HG03469 (cell line): ENCODE data around the gene DAPP1.
A peak's percentile ranks its signal among the peaks of the same experiment; 100 is the strongest.

Experiments used
- ATAC-seq: cut with Tn5 transposase; IDR thresholded peaks from one replicate; pipeline ENCODE4 v1.9.1; 2021; ENCODE audit warnings: mild to moderate bottlenecking, moderate library complexity, moderate number of reproducible peaks; ENCODE audit not compliant: unreplicated experiment

The DAPP1 gene

DNA sequence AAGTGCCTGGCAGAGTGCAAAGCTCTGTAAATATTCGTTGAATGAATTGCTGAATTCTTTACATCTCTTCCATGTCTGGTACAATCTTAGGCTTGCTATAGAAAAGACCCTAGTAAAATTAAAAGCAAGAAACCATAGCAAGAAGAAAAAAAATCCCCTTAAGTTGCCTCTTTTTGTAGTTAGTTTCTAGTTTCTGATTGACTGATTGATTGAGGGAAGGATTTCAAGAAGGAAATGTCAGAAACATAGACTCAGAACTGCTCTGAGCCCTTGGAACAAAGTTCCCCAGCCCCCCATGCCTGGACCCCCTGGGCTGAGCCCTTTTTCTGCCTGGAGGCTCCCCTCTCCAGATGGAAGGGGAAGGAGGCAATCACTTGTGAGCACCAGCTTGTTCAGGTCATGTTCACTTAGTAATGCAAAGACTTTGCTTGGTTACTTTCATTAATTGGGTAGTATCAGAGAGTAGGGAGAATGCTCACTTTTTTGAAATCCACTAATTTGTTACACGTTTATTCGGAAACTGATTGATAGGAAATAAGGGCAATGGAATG is 35.6 kb downstream of the DAPP1 start:
- ATAC-seq, result no peak

GRCh38 chr4:99853190-99853589 is 36.6 kb downstream of the DAPP1 start:
- ATAC-seq, result no peak

DNA sequence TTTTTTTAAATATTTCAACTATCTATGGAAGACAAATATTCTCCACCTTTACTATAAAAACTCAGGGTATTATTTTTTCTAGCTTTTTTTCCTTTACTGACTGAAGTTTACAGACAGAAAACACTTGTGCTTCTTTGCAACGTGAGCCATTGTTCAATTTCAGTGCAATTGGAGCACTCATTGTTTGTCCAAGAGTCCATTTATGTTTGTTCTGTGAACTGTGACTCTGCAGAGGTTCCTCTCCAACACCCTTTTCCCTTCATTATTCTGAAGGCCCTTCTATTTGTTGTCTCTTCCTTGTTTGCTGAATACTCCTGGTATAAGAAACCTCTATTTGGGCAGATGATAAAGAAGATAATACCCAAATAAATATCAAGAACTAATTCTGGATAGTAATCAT is 37.4 kb downstream of the DAPP1 start:
- ATAC-seq, result no peak

DNA sequence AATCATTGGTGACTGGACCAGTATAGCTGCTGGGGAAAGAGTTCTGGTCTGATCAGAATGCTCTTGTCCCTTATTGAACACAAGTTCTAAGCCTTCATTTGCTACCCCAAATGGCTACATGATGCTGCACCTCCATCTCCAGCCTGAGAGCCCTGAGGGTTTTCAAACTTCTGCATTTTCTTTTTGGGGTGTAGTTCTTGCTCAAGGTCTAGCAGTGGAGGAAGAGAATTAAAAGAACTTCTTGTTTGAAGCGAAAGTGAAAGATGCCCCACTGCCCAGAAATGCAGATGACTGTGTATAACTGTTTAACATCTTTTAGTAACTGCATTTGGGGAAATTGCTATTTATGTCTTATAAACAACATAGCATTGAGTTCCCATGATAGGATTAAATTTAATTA is 39.1 kb downstream of the DAPP1 start:
- ATAC-seq, result peak; percentile 35

DNA sequence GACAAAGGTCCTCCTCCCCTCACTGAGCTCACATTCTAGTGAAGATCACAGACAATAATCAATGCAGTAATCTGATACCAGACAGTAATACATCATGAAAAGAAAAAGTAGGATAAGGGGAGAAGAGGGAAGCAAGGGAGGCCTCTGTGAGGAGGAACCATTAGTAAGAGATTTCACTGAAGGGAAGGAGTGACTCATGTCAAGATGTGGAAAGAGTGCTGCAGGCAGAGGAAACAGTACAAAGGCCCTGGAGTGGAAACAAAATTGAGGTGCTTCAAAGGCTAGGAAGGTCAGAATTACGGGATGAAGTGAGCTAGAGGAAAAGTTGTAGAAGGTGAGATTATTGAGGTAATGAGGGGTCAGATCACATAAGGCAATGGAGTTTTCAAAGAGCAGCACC is 39.5 kb downstream of the DAPP1 start:
- ATAC-seq, result no peak

GRCh38 chr4:99857307-99857706 is 40.7 kb downstream of the DAPP1 start:
- no peak for ATAC-seq

DNA sequence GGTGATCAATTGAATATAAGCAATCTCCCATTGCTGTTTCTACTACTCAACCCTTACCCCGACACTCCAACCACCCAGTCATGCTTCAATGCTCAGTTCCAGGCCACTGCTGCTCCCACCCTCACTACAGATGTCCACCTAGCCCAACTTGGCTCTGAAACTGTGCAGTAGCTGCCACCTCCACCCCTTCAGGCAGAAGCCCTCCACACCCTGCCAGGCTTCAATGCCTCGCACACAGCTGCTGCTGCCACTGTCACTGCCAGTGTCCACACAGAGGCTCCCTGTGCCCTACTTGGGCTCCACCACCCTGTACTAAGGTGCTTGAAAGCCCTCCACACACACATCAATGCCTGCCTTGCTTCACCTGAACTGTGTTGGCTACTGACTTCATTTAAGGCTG is 43.0 kb downstream of the DAPP1 start:
- ATAC-seq, result peak; percentile 39

- no peak for ATAC-seq
Observed at GRCh38 chr4:99860521-99860920, 43.9 kb downstream of the DAPP1 start.

GRCh38 chr4:99861120-99861905 is 44.7 kb downstream of the DAPP1 start:
- peak; percentile 30 for ATAC-seq

GRCh38 chr4:99863804-99864203 is 47.2 kb downstream of the DAPP1 start:
- ATAC-seq, result no peak

GRCh38 chr4:99868126-99868596 is 51.5 kb downstream of the DAPP1 start:
- no peak for ATAC-seq

- no peak for ATAC-seq
Observed at GRCh38 chr4:99872570-99872969, 55.9 kb downstream of the DAPP1 start.

DNA sequence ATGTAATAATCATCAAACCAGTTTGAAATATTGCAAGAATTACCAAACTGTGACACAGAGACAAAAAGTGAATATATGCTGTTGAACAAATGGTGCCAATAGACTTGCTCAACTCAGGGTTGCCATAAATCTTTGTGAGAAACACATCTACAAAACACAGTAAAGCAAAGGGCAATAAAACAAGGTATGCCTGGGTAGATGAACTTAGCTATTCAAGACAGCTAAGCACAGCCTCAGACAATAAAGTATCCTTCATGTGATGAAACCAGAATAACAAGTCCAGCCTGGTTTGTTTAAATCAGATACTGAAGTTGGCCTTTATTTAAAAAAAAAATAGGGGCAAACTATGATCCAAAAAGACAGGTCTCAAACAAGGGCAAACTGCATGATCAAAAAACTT is 58.4 kb downstream of the DAPP1 start:
- ATAC-seq, result no peak

DNA sequence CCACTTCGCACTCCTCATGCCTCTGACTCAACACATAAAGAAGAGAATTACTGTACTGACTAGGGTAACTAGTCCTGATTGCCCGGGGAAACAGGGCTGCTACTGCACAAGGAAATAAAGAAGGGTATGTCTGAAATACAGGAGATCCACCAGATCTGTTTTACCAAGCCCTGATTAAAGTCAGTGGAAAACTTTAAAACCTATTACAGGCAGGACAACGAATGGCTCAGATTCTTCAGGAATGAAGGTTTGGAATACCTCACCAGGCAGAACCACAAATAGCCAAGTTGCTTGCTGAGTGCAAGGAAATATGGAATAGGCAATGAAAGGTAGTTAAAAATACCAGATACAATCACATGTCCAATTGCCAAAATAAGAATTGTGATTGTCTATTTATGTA is 60.3 kb downstream of the DAPP1 start:
- no peak for ATAC-seq

DNA sequence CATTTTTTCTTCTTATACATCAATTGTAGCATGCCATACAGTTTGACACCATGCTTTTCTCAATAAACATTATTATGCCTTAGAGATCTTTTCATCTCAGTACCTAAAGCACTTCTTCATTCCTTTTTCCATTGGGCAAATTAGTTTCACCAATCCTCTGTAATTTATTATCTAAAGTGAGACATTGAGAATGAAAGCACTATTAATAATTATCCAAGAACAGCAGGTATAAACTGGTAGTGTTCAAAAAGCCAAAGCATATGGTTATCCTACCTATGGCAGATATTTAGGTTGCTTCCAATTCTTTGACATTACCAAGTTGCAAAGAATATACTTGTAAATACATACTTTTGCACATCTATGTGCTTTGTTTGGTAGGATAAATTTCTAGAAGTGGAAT is 62.0 kb downstream of the DAPP1 start:
- no peak for ATAC-seq

DNA sequence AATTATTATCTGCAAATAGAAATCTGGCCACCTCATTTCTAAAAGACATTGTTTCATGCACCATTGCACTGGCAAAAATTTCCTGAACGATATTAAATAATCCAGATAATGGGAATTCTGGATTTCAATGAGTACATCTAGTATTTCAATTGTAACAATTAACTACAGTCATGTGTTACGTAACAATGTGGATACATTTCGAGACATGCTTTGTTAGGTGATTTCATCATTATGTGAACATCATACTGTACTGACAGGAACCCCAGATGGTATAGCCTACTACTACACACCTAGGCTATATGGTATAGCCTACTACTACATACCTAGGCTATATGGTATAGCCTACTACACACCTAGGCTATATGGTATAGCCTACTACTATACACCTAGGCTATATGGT is 62.8 kb downstream of the DAPP1 start:
- ATAC-seq, result no peak

- no peak for ATAC-seq
Observed at GRCh38 chr4:99885063-99885664, 68.5 kb downstream of the DAPP1 start.

DNA sequence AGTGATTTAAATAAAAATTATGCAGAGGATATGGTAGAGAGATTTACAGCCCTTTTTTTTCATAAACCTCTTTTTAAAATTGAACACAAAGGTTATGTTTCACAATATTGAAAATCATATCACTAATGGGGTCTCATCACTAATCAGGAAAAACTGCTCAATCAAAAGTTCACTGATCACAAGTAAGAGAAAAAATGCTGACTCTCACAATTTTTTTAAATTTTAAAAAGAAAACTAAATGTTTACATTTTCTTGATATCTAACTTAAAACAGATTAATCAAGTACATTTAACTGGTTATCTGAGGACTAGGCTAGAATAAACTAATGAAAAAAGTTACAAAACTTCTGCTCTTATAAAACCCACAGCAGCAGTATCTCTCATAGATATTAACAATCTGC is 69.1 kb downstream of the DAPP1 start:
- no peak for ATAC-seq

- no peak for ATAC-seq
Observed at GRCh38 chr4:99886146-99886545, 69.5 kb downstream of the DAPP1 start.

- ATAC-seq, result no peak
Observed at GRCh38 chr4:99887837-99888236, 71.2 kb downstream of the DAPP1 start.

- ATAC-seq, result no peak
Observed at GRCh38 chr4:99891351-99891750, 74.7 kb downstream of the DAPP1 start.

- no peak for ATAC-seq
Observed at GRCh38 chr4:99893029-99893428, 76.4 kb downstream of the DAPP1 start.
